ENCODE data around the gene UROC1. TPM values are rescaled to one million over a fixed set of nuclear protein-coding genes. Genes with fewer than 3 reads are reported as not detected.
"Not testable (repeated sequence)": the region's sequence is repeated elsewhere in the genome, so short reads cannot be mapped to it uniquely, and the experiment has no call there.

UROC1 gene
- total RNA-seq, 1 donor from 2014 or later: not detected

- DNase-seq (ENCODE audit: missing footprints) (no peak), ATAC-seq (no peak)
- intact Hi-C loops (cut with DNase I): no loop called here
These were observed 18.6 kb upstream of the UROC1 start for GRCh38 chr3:126536126-126536525.

- DNase-seq (ENCODE audit: missing footprints): no peak
These were observed 18.1 kb upstream of the UROC1 start for GRCh38 chr3:126535636-126536035.

DNA sequence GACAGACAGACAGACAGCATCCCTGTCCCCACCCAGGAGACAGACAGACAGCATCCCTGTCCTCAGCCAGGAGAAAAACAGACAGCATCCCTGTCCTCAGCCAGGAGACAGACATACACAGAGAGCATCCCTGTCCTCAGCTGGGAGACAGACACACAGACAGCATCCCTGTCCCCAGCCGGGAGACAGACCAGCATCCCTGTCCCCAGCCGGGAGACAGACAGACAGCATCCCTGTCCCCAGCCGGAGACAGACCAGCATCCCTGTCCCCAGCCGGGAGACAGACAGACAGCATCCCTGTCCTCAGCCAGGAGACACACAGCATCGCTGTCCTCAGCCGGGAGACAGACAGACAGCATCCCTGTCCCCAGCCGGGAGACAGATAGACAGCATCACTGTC is 17.1 kb upstream of the UROC1 start:
- intact Hi-C loops (cut with DNase I); DNase-seq (ENCODE audit: missing footprints); ATAC-seq: not testable (repeated sequence)

More at GRCh38 chr3:126535636-126536035, 18.1 kb upstream of the UROC1 start:
- no peak for ATAC-seq
- intact Hi-C loops (cut with DNase I): no loop called here

GRCh38 chr3:126533506-126533905 is 15.9 kb upstream of the UROC1 start:
- intact Hi-C loops (cut with DNase I): no loop called here
- no peak for DNase-seq (ENCODE audit: missing footprints)
- ATAC-seq: no peak

- ATAC-seq: no peak
- no peak for DNase-seq (ENCODE audit: missing footprints)
- intact Hi-C loops (cut with DNase I): no loop called here
These were observed 13.4 kb upstream of the UROC1 start for GRCh38 chr3:126531051-126531330.

DNA sequence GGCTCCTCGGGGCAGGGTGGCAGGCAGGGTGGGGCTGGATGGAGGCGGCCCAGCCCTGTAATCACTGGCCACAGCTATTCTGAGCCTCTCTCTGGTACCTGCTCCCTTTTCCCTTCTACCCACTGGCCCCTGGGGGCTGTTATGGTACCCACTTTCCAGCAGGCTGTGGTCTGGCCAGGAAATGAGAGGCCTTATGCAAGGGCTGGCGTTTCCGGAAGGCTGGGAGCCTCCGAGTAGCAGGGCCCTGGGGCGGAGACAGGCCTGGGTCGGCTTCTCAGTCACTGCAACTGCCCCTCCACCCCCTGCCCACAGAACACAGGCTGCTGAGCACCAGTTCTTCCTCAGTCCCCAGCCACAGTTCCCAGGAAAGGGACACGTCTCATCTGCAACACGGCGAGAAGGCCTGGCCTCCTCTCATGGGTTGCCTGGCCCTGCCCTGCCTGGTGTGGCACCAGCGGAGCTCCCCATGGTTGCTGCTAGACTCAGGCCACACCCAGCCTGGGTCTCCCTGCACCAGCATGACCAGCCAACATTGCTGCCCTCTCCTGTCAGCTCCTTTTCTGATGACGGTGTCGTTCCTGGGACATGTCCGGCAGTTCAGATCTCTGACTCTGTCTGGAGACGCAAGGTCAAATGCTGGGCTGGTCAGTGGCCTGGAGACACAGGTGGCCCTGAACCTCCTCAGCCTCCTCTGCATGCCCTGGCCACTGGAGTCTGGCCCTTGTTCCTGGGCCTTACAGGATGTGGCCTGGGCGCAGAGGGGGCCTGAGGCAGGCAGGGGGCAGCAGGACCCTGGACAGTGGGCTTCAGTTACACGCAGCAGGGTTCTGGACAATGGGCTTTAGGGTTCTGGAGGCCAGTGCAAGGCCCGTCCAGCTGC is 12.8 kb upstream of the UROC1 start:
- DNase-seq (ENCODE audit: missing footprints): peak; percentile 89

GRCh38 chr3:126529585-126530170 is 12.1 kb upstream of the UROC1 start:
- DNase-seq (ENCODE audit: missing footprints) (no peak), ATAC-seq (no peak)
- intact Hi-C loops (cut with DNase I): loop anchor here (10.0 kb wide), 1 partner anchor 125 kb away; the partner anchor contains the start of gene TXNRD3

More for the DNA sequence above, 12.8 kb upstream of the UROC1 start:
- peak; percentile 56 for ATAC-seq
- intact Hi-C loops (cut with DNase I): no loop called here

DNA sequence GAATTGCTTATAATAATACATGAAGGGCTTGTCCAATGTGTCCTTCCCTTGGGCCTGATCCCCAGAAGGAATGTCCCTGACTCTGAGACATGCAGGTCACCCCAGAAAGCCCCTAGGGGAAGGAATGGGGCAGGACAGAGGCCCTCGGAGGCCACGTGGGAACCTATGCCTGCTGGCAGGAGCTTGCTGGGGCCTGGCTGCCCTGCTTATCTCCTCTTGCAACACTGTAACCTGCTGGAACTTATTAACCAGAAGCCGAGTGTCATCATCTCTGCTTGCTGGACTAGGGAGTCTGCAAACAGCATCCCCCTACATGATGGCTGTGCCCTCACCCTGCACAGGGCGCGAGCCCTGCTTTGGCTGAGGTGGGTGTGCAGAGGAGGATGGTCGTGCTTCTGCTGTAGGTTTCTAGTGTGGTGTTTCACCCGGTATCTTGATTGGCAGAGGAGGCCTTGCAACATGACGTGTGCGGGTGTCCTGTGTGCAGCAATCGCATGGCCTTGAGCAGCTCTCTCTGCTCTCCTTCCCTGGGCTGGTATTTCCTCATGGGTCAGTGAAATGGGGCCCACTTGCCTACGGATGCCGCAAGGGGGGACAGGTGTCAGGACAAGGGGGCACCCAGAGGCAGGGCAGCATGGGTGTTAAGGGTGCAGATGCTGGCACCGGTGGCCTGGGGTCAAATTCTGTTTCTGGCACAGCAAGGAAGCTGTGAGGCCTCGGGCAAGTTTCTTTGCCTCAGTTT is 11.4 kb upstream of the UROC1 start:
- no peak for DNase-seq (ENCODE audit: missing footprints)
- ATAC-seq: peak; percentile 62
- intact Hi-C loops (cut with DNase I): loop anchor here (10.0 kb wide), 1 partner anchor 126 kb away; the partner anchor contains the start of gene TXNRD3

DNA sequence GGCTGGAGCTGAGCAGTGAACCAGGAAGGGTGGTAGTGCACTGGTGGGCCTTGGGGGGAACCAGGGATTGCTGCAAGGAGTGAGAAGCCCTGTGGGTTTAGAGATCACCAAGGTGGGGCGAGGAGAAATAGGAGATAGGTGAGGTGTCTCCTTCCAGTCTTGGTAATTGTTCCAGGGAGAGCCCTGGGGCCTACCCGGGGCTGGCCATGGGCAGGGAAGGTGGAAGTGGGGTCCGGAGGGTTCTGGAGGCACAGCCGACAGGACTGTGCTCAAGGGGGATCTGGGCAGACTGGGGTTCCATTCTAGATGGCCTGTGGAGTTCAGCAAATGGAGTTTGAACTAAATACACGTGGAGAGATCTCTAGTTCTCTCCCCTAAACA is 10.8 kb upstream of the UROC1 start:
- ATAC-seq (no peak), DNase-seq (ENCODE audit: missing footprints) (no peak)
- intact Hi-C loops (cut with DNase I): loop anchor here (10.0 kb wide), 1 partner anchor 126 kb away; the partner anchor contains the start of gene TXNRD3

DNA sequence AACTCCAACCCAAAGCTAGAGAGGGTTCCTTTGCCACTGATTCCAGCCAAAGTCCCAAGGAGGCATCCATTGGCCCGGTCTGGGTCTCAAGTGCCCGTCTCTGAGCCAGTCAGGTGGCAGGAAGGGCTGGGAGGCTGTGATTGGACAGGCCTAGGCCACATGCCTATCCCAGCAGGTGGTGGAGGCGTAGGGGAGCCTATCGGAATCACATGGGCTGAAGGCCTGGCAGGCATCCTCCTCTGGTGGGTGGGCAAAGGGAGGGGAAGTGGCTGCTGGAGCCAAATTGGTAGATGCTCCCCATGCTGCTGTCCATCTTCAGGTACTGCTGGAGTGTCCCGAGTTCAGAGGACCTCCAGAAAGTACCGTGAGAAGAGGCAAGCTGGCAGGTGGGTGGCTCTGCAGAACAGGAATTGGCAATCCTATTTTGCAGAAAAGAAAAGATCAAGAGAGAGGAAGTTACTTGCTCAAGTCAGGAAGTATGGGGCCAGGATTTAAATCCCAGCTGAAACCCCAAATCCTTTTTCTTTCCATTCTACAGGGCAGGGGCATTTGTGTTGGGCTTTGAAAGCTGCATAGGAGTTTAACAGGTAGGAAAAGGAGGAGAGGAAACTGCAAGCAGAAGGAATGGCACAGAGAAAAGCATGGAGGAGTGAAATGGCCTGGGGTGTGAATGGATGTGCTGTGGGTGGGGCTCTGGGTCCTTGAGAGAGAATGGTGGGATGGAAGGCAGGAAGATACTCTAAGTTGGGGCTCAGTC is 10.1 kb upstream of the UROC1 start:
- ATAC-seq (no peak), DNase-seq (ENCODE audit: missing footprints) (no peak)
- intact Hi-C loops (cut with DNase I): loop anchor here (10.0 kb wide), 1 partner anchor 127 kb away; the partner anchor contains the start of gene TXNRD3

GRCh38 chr3:126527006-126527405 is 9.4 kb upstream of the UROC1 start:
- ATAC-seq (no peak), DNase-seq (ENCODE audit: missing footprints) (no peak)
- intact Hi-C loops (cut with DNase I): loop anchor here (10.0 kb wide), 1 partner anchor 128 kb away; the partner anchor contains the start of gene TXNRD3

DNA sequence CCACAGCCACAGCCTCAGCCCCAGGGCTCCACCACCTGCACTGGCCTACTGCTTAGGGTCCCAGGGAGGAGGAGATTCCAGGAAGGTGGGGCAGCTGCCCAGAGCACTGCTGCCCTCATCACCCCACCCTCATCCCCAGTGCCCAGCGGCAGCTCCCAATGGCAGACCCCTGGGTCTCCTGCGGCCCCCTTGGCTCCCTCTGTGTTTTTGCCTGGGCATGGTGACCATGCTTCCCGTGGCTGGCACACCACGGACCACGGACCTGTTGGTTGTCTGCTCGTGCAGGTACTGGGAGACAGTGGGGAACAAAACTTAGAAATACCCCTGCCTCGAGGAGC is 9.1 kb upstream of the UROC1 start:
- intact Hi-C loops (cut with DNase I): loop anchor here (10.0 kb wide), 1 partner anchor 128 kb away; the partner anchor contains the start of gene TXNRD3
- ATAC-seq (no peak), DNase-seq (ENCODE audit: missing footprints) (no peak)

DNA sequence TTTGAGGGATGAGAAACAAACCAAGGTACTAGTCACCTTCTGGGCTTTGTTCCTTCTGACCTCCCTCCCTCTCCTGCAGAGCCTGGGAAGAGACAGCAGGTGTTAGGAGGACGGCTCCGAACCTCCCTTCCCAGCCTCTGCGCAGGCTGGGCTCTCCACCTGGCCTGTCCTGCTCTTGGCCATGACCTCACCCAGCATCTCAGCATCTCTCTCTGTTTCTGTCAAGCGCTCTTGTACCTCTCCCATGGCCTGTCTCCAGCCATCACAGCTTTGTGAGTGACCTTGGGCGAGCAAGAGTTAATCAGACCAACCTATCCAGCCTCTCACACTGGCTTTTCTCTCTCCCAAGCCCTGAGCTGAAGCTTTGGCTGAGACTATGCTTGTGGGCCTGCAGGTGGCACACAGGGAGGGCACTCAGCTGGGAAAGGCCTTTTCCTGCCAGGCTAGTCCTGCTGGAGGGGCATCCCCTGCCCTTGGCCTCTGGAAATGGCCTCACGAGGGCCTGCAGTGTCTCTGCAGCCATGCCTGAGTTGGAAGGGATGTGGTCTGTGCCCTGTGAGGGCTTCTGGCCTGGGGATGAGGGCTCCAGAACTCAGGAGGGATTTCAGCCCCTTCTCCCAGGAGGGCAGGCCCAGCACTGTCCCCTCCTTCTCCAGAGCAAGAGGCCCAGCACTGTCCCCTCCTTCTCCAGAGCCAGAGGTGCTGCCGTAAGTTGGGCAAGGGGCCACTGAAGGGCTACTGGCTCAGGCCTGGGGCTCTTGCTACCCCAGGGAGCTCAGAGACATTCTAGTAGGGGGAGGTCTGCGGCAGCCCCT is 8.5 kb upstream of the UROC1 start:
- intact Hi-C loops (cut with DNase I): loop anchor here (10.0 kb wide), 1 partner anchor 129 kb away; the partner anchor contains the start of gene TXNRD3
- ATAC-seq: no peak
- DNase-seq (ENCODE audit: missing footprints): no peak

- ATAC-seq (no peak), DNase-seq (ENCODE audit: missing footprints) (no peak)
- intact Hi-C loops (cut with DNase I): loop anchor here (10.0 kb wide), 1 partner anchor 130 kb away; the partner anchor contains the start of gene TXNRD3
These were observed 7.7 kb upstream of the UROC1 start for GRCh38 chr3:126525091-126525852.

DNA sequence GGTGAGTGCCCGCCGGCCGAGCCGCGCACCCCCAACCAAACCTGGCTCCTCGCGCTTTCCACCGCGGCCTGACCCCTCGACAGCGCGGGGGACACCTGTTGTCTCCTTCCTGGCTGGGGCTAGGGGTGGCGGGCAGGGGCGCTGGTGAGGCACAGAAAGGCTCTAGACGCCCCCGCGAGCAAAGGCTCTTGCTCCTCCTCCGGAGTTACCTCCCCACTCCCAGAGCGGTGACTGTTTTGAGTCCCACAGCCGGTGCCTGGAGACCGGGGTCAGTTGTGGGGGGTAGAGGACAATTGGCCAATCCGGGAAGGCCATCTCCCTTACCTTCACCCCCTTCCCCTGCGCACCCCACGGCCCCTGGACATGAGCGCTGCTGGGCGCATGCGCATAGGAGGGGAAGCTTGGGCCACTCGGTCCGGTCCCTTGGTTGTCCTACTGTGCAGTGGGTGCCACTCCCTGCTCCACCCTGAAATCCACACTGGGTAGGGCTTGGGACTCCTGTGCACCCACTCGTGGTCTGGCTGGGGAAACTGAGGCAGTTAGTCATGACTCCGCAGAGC is 6.9 kb upstream of the UROC1 start:
- DNase-seq (ENCODE audit: missing footprints) (peak; percentile 80), ATAC-seq (peak; percentile 26)
- intact Hi-C loops (cut with DNase I): loop anchor here (5.0 to 10.0 kb wide), 3 partner anchors 48 to 933 kb away; partner anchors contain the start of gene TXNRD3

- intact Hi-C loops (cut with DNase I): loop anchor here (2.0 to 10.0 kb wide), 4 partner anchors 48 to 1021 kb away; partner anchors contain the start of gene TXNRD3
- ATAC-seq: peak; percentile 69
- DNase-seq (ENCODE audit: missing footprints): peak; percentile 85
These were observed 6.3 kb upstream of the UROC1 start, which contains the start of gene CHST13 for GRCh38 chr3:126523745-126524428. Gene CHST13, plus strand, starts transcription at chr3:126524155. Its CDS starts 178 bp downstream, at chr3:126524333.

All from Right ventricle myocardium inferior (tissue), 1 donor.